ENCODE data around the gene LRBA.
A peak's percentile ranks its signal among the peaks of the same experiment; 100 is the strongest.
"Not testable (repeated sequence)": the region's sequence is repeated elsewhere in the genome, so short reads cannot be mapped to it uniquely, and the experiment has no call there.

Gene LRBA

DNA sequence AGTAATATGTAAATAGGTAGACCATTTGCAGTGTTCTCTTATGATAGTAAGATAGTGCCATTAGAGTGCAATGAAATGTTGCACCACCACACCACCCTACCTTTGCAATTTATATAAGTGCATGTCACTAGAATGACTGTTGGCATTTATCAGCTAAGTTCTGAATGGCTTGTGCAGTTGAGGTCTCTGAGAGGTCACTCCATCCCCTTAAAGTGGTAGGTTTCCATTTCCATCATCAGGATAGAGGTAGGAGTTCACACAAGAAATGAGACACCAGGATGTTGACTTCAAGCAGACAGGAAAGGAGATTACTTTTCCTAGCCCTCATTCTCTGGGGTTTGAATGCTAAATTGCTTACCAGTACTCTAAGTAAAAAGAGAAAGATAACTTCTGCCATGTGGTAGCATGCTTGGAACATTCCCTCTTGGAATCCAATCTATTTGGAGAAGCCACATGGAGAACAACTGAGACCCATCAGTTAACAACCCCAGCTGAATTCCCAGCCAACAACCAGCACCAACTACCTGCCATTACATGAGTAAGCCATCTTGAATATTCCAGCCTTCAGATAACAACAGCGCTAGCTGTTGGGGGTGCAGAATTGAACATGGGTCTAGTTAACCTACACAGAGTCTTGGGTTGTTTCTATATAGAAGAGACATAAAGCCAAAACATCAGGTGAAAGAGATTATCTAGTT, 6.7 kb upstream of the LRBA start:
- no peak for DNase-seq (ENCODE audit: low read depth in 2 of 2)

DNA sequence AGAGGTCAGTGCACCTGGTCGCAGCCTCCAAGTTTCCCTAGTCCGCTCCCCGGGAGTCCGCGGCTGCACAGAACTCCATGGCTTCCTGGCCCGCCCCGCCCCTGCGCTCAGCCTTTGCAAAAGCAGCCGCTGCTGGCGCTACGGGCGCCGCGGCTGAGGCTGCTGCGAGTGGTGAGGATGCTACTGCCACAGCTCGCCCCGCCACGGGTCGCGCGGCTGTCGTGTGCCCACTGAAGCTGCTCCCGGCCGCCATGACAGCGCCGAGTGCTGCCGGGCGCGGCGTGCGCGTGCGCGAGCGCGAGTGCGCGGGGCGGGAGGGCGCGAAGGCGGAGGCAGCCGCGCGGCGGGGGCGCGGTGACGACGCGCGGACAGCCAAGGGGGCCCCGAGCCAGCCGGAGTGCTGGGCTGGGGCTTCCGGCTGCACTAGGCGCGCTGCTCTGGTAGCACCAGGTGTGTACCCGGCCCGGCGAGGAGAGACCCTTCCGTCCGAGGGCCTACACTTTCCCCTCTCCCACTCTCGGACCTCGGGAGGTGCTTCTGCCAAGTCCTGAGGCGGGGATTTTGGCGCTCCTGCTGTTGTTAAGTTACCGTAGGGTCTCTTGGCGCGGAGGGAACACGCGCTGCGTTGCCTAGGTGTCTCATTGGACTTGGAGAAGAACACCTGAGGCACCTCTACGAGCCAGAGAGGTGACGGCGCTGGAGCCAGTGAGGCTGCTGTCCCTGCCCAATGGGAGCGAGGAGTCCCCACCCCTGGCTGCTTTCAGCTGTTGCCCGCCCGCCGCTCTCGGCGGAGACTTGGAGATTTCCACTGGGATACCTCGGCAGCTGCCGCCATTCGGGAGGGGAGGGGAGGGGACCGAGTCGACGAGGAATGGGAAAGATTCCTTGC, 619 bp upstream of the LRBA start:
- peak; percentile 44 to 57 for DNase-seq (ENCODE audit: low read depth in 2 of 2)

DNA sequence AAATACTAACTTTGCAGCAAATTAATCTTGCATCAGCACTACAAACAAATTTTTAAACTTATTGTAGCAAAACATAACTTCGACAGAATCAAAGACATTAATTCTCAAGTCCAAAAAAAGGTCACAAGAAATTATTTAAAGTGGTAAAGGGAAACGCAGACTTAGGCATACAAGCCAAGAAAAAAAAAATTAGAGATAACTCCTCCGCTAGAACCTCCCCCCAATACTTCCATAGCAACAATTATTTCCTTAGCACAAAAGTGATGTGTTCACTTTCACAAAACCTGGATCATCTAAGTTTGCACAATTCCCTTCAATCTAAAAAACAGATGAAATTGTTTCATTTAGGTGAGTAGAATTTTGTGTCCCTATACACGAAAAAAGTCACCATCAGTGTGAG, 1.1 kb downstream of the LRBA start:
- no peak for DNase-seq (ENCODE audit: low read depth in 2 of 2)

DNA sequence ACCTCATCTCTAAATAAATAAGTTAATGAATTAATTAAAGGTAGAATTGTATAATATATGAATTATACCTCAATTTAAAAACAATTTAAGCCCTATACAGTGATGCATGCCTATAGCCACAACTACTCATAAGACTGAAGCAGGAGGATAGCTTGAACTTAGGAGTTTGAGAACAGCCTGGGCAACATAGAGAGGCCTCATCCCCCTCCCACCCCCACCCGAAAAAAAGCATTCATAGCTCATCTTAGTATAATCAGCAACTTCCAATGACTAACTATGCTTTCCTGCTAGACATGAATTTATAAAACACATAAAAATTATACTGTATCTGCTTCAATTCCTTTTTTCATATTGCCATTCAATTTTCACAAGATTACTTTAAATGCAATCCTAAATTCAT, 1.6 kb downstream of the LRBA start:
- DNase-seq (ENCODE audit: low read depth in 2 of 2), result no peak

DNA sequence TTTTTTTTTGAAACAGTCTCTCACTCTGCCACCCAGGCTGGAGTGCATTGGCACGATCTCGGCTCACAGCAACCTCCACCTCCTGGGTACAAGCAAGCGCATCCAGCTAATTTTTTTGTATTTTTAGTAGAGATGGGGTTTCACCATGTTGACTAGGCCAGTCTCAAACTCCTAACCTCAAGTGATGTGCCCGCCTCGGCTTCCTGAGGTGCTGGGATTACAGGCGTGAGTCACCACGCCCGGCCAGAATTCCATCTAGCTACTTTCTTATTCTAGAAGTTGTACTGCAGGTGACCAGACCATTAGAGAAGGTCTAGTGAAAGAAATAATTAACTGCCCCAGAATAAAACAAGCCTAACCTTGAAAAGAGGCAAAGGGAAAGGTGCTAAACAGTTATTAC, 2.3 kb downstream of the LRBA start:
- no peak for DNase-seq (ENCODE audit: low read depth in 2 of 2)

DNA sequence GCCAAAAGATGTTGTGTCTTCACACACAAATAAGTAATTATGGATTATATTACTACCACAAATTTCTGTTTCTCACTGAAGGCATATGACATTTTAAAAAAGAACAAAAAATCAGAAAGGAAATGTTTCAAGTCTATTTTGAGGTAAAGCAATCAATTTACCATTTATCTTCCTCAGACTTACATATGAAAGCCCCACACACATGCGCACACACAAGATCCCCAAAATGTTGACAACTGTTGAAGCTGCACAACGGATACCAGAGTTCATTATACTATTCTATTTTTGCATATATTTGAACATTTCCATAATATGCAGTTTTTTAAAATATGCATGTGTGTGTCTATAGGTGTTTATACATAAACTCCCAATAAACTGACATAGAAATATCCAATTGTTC, 2.7 kb downstream of the LRBA start:
- DNase-seq (ENCODE audit: low read depth in 2 of 2), result no peak

DNA sequence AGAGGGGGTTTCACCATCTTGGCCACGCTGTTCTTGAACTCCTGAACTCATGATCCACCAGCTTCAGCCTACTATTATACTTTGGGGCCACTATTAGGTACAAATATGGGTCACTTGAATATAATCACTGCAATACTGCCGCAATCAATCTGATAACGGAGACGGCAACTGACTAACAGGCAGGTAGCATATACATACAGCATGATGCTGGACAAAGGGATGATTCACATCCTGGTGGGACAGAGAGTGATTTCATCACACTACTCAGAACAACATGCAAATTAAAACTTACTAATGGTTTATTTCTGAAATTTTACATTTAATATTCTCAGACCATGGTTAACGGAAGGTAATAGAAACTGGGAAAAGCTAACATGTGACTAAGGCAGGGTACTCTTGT, 10.9 kb downstream of the LRBA start:
- no peak for DNase-seq (ENCODE audit: low read depth in 2 of 2)

DNA sequence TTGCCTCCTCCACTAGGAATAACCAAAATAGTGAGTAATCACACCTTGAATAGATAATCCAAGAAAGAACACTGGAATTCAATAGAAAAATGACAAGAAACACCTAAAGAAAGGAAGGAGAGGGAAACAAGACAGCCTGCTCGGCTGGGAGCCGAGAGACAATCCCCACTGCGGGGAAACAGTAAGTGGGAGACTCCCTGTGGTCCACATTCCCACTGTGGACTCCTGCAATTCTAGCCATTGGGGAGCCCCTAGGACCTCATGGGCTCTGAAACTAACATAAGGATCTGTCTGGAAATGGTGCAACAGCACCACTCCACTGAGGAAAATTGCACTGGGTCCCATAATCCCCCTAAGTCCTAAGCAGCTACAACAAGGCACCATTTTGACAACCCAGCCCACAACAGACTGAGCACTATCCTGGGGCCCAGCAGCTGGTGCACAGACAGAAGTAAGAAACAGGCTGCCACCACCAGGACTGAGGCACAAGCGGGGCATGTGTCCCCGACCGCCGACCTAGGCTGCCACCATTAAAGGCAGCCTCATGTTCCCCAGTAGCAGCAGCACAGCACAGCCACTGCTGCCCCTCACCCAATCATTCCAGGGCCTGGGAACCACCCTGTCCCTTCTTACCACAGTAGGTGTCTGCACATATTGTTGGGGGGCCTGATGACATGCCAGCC, 14.2 kb downstream of the LRBA start:
- DNase-seq (ENCODE audit: low read depth in 2 of 2), result no peak

DNA sequence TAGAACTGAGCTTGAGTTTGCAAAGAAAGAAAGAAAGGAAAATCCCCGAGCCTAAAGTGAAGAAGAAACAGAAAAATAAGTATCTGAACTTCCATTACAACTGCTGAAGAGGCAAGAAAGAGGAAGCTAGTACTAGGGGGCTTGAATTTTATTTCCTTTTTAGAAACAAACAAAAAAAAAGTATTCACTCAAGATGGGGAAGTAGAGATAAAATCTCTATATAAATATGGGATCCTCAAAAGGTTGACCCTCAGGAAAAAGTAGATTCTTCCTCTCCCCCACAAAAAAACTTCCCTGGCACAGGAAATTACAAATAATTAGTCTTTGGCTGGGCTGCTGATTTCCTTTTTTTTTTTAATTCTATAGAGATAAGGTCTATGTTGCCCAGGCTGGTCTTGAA, 16.0 kb downstream of the LRBA start:
- DNase-seq (ENCODE audit: low read depth in 2 of 2), result no peak

DNA sequence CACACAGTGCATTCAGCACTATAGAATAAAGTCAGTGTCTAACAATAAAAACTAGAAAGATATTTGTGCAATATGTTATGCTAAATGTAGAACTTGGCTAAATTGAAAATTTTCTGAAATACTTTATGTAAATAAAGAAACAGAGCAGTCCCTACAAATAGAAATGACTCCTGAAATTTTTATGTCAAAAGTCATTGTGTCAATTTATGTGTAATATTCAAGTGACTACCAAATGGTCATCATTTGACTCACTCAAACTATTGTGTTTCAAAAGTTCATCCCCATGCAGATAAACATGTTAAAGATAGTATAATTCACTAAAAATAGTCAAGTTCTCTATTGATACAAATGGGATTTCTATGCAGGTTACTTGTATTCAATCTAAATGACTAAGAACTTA, 17.9 kb downstream of the LRBA start:
- DNase-seq (ENCODE audit: low read depth in 2 of 2), result no peak

DNA sequence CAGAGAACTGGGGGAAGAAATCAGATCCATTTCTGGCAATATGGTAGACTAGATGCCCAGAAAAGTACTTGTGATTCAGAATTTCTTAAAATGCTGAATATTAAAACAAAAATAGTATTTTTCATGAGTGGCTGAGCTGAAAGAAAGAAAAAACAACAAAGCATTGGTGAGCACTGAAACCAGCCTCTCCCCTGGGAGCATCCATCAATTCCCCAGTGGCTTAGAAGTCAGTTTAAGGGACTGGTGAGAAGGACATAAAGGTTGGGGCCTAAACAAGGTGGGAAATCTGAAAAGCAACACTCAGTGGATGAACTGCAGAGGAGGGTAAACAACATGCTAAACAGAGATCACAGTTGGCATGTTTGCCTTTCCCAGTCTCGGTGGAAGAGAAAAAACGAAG, 20.4 kb downstream of the LRBA start:
- DNase-seq (ENCODE audit: low read depth in 2 of 2), result no peak

DNA sequence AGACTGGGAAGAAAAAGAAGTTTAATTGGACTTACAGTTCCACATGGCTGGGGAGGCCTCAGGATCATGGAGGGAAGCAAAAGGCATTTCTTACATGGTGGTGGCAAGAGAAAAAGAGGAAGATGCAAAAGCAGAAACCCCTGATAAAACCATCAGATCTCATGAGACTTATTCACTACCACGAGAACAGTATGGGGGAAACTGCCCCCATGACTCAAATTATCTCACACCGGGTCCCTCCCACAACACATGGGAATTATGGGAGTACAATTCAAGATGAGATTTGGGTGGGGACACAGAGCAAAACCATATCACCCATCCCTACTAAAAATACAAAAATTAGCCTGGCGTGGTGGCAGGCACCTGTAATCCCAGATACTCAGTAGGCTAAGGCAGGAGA, 21.5 kb downstream of the LRBA start:
- DNase-seq (ENCODE audit: low read depth in 2 of 2), result not testable (repeated sequence)

DNA sequence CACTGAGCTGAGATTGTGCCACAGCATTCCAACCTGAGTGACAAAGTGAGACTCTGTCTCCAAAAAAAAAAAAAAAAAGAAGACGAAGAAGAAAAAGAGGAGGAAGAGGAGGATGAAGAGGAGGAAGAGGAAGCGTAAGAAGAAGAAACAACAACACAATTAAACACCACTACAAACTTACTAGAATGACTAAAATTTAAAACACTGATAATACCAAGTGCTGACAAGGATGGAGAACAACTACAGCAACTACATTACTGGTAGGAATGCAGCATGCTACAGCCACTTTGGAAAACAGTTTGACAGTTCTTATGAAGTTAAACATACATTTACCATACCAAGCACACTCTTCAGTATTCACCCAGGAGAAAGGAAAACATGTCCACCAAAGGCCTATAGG, 24.1 kb downstream of the LRBA start:
- DNase-seq (ENCODE audit: low read depth in 2 of 2), result no peak

DNA sequence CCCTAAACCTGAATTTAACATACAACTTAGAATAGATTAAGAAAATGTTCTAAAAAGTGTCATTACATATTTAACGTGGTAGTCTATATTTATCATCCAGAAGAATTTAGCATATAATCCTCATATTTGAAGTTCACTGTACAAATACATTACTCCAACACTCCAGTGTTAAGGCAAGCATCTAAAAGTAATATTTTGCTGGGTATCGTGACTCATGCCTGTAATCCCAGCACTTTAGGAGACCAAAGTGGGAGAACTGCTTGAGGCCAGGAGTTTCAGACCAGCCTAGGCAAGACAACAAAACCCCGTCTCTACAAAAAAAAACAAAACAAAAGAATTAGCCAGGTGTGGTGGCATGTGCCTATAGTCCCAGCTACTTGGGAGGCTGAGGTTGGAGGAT, 24.8 kb downstream of the LRBA start:
- DNase-seq (ENCODE audit: low read depth in 2 of 2), result no peak

DNA sequence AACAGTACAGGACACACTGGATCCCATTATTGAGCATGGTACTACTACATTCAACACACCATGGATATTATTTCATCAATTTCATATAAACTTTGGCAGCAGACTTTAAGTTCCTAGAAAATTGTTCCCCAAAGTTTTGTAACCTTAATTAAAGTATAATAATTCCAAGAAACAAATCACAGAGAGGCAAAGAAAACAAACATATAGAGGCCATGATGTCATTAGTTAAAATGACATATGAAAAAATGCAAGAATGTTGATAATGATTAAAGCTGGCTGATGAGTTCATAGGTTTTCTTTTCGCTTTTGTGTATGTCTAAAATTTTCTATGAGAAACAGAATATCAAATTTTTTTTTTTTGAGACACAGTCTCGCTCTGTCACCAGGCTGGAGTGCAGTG, 26.8 kb downstream of the LRBA start:
- DNase-seq (ENCODE audit: low read depth in 2 of 2), result no peak

DNA sequence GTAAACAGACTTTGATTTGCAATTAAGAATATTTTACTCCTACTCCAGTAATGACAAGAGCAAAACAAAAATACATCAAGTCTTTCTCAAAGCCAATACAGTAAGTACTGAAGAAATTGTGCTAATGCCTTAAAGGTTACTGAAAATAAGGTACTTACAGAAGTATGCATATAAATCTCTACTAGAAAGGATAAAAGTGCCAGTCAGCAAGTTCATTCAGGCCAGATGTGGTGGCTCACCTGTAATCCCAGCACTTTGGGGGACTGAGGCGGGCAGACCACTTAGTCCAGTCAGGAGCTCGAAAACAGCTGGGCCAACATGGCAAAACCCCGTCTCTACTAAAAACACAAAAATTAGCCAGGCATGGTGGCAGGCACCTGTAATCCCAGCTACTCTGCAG, 27.9 kb downstream of the LRBA start:
- DNase-seq (ENCODE audit: low read depth in 2 of 2), result no peak

DNA sequence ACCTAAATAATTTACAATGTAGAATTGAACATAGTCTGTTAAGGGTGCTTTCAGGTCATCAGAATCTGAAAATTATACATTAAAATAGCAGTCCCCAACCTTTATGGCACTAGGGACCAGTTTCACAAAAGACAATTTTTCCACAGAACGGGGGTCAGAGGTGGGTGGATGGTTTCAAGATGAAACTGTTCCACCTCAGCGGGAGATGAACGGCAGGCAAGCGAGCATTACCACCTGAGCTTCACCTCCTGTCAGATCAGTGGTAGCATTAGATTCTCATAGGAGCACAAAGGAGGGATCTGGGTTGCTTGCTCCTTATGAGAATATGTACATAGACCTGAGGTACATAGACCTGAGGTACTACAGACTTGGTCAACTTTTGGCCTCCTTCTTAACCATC, 29.0 kb downstream of the LRBA start:
- no peak for DNase-seq (ENCODE audit: low read depth in 2 of 2)

DNA sequence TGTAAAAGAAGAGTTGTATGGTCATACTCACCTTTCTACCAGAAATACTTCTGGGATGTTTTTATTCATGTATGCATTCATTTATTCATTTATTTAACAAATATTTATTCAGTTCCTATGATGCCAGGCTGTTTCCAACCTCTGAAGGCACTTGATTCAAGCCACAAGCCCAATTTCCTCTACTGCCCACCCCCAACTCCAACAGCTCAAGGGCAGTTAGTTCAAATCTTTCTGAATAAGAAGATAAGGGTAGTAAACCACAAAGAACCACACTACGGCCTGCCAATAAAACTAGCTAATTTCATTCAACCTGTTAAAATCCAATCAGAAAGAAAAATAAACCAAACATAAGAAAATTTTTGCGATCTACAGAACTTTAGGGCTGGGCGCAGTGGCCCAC, 31.2 kb downstream of the LRBA start:
- DNase-seq (ENCODE audit: low read depth in 2 of 2), result no peak

DNA sequence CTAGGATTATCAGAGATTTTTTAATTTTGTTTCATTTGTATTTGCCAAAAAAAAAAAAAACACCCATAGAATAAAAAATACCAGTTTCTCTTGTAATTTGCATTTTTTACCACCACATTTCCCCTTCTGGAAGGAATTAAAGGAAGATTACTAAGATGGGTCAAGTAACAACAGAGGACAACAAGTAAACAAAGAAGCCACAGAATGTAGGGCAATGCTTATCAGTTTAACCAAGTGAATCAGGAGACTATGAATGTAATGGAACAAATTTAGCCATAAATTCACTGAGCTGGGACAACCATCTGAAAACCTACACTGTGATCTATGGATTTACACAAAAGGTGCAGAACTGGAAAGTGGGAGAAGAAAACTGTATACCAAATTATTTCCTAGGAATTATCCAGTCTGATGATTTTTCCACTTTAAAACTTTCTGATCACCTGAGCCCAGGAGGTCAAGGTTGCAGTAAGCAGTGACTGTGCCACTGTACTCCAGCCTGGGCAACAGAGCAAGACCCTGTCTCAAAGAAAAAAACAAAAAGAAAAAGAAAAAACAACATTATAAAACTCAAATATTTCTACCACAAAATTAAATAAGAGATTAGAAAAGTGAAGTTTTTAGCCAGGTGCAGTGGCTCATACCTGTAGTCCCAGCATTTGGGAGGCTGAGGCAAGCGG, 32.4 kb downstream of the LRBA start:
- DNase-seq (ENCODE audit: low read depth in 2 of 2), result no peak

DNA sequence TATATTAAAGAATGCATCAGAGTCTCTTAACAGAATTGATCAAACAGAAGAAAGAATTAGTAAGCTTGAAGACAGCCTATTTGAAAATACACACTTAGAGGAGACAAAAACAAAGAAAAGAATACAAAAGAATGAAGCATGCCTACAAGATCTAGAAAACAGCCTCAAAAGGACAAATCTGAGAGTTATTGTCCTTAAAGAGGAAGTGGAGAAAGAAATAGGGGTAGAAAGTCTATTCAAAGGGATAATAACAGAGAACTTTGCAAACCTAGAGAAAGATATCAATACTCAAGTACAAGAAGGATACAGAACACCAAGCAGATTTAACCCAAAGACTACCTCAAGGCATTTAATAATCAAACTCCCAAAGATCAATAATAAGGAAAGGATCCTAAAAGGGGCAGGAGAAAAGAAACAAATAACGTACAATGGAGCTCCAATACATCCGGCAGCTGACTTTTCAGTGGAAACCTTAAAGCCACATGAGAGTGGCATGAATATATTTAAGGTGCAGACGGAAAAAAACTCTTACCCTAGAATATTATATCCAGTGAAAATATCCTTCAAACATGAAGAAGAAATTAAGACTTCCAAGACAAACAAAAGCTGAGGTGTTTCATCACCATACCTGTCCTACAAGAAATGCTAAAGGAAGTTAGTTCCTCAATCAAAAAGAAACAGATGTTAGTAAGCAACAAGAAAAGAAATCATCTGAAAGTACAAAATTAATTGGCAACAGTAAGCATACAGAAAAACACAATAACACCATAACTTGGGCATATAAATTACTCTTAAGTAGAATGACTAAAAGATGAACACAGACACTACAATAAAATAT, 36.1 kb downstream of the LRBA start:
- DNase-seq (ENCODE audit: low read depth in 2 of 2), result no peak

DNA sequence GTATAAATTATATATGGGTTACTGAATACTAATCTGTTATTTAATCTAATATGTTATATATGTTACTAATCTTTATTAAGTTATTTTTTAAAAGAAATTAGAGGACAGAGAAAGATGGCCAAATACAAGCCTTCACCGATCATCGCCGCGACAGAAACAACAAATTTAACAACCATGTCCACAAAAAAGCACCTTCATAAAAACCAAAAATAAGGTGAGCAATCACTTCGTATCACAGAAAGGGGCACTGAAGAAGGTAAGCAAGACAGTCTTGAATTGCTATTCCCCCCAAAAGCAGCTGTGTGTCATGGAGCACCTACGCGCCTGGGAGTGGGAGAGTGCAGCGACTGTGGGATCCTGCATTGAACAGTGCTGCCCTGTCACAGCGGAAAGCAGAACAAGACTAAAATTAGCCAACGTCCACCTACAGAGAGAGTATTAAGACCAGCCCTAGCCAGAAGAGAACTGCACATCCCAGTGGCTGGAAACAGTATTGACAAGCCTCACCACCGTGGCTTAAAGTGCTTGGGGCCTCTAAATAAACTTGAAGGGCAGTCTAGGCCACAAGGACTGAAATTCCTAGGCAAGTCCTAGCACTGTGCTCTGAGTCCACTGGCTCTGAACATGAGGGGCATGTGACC, 38.5 kb downstream of the LRBA start:
- no peak for DNase-seq (ENCODE audit: low read depth in 2 of 2)

All from stimulated activated CD4-positive, alpha-beta T cell treated with anti-CD3 and anti-CD28 coated beads, Interleukin-1b, Interleukin-23, amount 100 ng/mL, for 1 hour (primary cell).